Hematopoietic multipotent progenitor cell treated with erythropoietin and hydrocortisone succinate and interleukin-3 and kit ligand, for 17 days (in vitro differentiated cells): Measurements from ENCODE around the gene PCDHA1.
"Not testable (repeated sequence)": the region's sequence is repeated elsewhere in the genome, so short reads cannot be mapped to it uniquely, and the experiment has no call there.

Experiments
- DNase-seq: peaks from one replicate; pipeline ENCODE4 v3.0.0-alpha.2; 2015; ENCODE audit warnings: low spot score

PCDHA1 gene

DNA sequence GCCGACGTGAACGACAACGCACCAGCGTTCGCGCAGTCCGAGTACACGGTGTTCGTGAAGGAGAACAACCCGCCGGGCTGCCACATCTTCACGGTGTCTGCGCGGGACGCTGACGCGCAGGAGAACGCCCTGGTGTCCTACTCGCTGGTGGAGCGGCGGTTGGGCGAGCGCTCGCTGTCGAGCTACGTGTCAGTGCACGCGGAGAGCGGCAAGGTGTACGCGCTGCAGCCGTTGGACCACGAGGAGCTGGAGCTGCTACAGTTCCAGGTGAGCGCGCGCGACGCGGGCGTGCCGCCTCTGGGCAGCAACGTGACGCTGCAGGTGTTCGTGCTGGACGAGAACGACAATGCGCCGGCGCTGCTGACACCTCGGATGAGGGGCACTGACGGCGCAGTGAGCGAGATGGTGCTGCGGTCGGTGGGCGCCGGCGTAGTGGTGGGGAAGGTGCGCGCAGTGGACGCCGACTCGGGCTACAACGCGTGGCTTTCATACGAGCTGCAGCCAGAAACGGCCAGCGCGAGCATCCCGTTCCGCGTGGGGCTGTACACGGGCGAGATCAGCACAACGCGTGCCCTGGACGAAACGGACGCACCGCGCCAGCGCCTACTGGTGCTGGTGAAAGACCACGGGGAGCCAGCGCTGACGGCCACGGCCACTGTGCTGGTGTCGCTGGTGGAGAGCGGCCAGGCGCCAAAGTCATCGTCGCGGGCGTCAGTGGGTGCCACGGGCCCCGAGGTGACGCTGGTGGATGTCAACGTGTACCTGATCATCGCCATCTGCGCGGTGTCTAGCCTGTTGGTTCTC lies 64.1 kb downstream of the PCDHA1 start:
- DNase-seq, result not testable (repeated sequence)

DNA sequence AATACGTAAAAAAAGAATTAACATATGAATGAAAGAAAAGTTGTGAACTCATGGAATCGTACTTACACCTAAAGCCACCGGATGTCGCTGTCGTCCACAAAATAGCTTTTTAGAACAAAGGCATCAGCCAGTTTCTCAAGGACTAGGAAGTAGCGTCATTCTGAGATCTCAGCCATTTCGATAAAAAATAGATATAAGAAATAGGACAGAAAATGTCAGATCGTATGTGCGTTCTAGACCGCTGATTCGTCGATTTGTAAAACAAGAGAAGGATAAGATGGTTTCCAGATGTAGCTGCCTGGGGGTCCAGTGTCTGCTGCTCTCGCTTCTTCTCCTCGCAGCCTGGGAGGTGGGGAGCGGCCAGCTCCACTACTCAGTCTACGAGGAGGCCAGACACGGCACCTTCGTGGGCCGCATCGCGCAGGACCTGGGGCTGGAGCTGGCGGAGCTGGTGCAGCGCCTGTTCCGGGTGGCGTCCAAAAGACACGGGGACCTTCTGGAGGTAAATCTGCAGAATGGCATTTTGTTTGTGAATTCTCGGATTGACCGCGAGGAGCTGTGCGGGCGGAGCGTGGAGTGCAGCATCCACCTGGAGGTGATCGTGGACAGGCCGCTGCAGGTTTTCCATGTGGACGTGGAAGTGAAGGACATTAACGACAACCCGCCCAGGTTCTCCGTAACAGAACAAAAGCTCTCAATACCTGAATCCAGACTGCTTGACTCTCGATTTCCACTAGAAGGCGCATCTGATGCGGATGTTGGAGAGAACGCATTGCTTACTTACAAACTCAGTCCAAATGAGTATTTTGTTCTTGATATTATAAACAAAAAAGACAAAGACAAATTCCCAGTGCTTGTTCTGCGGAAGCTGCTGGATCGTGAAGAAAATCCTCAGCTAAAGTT lies 70.1 kb downstream of the PCDHA1 start, which contains the start of gene PCDHA10:
Gene PCDHA10 (plus strand): TSS at position 126 of the 903 bp plus-strand sequence. CDS start 152 bp downstream, at position 278.
- DNase-seq, result no peak

DNA sequence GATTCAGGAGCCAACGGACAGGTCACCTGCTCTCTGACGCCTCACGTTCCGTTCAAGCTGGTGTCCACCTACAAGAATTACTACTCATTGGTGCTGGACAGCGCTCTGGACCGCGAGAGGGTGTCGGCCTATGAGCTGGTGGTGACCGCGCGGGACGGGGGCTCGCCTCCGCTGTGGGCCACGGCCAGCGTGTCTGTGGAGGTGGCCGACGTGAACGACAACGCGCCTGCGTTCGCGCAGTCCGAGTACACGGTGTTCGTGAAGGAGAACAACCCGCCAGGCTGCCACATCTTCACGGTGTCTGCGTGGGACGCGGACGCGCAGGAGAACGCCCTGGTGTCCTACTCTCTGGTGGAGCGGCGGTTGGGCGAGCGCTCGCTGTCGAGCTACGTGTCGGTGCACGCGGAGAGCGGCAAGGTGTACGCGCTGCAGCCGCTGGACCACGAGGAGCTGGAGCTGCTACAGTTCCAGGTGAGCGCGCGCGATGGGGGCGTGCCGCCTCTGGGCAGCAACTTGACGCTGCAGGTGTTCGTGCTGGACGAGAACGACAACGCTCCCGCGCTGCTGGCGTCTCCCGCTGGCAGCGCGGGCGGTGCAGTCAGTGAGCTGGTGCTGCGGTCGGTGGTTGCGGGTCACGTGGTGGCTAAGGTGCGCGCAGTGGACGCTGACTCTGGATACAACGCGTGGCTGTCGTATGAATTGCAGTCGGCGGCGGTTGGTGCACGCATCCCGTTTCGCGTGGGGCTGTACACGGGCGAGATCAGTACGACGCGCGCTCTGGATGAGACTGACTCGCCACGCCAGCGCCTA lies 71.4 kb downstream of the PCDHA1 start:
- no peak for DNase-seq

DNA sequence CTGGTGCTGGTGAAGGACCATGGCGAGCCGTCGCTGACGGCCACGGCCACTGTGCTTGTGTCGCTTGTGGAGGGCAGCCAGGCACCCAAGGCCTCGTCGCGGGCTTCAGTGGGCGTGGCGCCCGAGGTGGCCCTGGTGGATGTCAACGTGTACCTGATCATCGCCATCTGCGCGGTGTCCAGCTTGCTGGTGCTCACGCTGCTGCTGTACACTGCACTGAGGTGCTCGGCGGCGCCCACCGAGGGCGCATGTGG lies 72.0 kb downstream of the PCDHA1 start:
- no peak for DNase-seq

DNA sequence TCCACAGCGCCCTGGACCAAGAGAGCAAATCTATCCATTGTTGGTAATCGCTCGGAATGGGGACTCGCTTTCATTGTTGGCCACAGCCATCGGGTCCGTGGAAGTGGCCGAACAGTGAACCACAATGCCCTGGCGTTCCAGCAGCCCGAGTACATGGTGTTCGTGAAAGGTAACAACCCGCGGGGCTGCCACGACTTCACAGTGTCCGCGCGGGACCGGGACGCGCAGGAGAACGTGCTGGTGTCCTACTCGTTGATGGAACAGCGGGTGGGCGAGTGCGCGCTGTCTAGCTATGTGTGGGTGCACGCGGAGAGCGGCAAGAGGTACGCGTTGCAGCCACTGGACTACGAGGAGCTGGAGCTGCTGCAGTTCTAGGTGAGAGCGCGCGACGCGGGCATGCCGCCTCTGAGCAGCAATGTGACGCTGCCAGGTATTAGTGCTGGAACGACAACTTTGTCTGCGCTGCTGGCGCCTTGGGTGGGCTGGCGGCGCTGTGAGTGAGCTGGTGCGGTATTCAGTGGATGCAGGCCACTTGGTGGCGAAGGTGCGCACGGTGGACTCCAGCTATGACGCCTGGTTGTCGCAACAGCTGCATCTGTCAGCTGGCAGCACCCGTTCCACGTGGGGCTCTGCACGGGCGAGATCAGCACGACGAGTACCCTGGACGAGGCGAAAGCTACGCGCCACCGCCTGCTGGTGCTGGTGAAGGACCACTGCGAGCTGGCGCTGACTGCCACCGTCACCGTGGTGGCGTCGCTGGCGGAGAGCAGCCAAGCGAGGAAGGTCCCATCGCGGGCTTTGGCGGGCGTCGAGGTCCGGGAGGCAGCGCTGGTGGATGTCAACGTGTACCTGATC lies 76.7 kb downstream of the PCDHA1 start:
- no peak for DNase-seq

DNA sequence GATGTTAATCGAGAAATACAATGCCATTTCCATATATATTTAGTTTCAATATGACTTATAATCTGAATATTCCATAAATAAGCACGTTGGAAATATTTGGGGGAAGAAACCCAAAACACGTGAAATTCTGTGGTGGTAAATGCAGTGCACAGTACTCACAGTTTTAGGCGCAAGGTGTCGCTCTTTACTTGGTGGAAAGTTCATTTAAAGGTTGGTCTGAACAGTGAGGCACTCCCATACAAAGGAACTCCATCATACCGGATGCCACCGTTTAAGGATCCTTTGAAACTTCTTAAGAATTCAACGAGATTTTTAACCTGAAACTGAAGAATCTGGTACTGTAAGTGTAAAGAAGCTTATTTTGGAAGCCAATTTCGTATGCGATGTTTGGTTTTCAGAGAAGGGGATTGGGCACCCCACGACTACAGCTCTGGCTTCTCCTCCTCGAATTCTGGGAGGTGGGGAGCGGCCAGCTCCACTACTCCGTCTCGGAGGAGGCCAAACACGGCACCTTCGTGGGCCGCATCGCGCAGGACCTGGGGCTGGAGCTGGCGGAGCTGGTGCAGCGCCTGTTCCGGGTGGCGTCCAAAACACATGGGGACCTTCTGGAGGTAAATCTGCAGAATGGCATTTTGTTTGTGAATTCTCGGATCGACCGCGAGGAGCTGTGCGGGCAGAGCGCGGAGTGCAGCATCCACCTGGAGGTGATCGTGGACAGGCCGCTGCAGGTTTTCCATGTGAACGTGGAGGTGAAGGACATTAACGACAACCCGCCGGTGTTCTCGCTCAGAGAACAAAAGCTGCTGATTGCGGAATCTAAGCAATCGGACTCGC lies 83.0 kb downstream of the PCDHA1 start, which contains the start of gene PCDHA11:
Gene PCDHA11 (plus strand): TSS at position 237 of the 834 bp plus-strand sequence. CDS start 147 bp downstream, at position 384.
- no peak for DNase-seq

DNA sequence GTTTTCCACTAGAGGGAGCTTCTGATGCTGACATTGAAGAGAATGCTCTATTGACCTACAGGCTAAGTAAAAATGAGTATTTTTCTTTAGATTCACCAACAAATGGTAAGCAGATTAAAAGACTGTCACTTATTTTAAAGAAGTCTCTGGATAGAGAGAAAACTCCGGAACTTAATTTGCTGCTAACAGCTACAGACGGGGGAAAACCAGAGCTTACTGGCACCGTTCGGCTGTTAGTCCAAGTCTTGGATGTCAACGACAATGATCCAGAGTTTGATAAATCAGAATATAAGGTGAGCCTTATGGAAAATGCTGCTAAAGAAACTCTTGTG lies 83.6 kb downstream of the PCDHA1 start:
- DNase-seq, result no peak

DNA sequence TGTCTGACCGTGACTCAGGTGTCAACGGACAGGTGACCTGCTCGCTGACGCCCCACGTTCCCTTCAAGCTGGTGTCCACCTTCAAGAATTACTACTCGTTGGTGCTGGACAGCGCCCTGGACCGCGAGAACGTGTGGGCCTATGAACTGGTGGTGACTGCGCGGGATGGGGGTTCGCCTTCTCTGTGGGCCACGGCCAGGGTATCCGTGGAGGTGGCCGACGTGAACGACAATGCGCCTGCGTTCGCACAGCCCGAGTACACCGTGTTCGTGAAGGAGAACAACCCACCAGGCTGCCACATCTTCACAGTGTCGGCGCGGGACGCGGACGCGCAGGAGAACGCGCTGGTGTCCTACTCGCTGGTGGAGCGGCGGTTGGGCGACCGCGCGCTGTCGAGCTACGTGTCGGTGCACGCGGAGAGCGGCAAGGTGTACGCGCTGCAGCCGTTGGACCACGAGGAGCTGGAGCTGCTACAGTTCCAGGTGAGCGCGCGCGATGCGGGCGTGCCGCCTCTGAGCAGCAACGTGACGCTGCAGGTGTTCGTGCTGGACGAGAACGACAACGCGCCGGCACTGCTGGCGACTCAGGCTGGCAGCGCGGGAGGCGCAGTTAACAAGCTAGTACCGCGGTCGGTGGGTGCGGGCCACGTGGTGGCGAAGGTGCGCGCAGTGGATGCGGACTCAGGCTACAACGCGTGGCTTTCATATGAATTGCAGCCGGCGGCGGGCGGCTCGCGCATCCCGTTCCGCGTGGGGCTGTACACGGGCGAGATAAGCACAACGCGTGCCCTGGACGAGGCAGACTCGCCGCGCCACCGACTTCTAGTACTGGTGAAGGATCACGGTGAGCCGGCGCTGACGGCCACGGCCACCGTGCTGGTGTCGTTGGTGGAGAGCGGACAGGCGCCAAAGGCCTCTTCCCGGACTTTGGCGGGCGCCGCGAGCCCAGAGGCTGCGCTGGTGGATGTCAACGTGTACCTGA lies 84.6 kb downstream of the PCDHA1 start:
- no peak for DNase-seq

DNA sequence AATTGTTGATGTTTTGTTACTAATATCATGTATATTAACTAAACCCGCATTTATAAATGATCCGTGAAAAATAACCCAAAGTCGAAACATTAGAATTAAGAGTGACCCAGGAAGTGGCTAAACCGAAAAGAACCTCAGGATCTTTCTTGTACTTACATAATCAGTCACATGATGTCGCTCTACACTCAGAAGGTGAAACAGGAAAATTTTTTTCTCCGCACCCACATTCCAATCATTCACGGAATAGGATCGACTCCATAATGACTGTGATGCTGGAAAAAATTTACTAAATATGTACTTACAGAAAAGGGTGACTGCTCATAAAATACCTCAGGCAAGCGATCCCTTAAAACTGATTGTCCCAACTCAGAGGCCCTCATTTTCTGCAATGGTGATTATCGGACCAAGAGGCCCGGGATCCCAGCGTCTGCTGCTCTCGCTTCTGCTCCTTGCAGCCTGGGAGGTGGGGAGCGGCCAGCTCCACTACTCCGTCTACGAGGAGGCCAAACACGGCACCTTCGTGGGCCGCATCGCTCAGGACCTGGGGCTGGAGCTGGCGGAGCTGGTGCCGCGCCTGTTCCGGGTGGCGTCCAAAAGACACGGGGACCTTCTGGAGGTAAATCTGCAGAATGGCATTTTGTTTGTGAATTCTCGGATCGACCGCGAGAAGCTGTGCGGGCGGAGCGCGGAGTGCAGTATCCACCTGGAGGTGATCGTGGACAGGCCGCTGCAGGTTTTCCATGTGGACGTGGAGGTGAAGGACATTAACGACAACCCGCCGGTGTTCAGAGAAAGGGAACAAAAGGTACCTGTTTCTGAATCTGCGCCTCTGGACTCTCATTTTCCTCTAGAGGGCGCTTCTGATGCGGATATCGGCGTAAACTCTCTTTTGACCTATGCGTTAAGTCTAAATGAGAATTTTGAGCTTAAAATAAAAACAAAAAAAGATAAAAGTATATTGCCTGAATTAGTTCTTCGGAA lies 89.4 kb downstream of the PCDHA1 start, which contains the start of gene PCDHA12:
Gene PCDHA12 (plus strand): TSS at position 224 of the 981 bp plus-strand sequence. CDS start 165 bp downstream, at position 389.
- no peak for DNase-seq

DNA sequence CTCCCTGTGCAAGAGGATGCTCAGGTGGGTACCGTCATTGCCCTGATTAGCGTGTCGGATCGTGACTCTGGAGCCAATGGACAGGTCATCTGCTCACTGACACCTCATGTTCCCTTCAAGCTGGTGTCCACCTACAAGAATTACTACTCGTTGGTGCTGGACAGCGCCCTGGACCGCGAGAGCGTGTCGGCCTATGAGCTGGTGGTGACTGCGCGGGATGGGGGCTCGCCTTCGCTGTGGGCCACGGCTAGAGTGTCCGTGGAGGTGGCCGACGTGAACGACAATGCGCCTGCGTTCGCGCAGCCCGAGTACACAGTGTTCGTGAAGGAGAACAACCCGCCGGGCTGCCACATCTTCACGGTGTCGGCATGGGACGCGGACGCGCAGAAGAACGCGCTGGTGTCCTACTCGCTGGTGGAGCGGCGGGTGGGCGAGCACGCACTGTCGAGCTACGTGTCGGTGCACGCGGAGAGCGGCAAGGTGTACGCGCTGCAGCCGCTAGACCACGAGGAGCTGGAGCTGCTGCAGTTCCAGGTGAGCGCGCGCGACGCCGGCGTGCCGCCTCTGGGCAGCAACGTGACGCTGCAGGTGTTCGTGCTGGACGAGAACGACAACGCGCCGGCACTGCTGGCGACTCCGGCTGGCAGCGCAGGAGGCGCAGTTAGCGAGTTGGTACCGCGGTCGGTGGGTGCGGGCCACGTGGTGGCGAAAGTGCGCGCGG lies 90.8 kb downstream of the PCDHA1 start:
- DNase-seq, result not testable (repeated sequence)

DNA sequence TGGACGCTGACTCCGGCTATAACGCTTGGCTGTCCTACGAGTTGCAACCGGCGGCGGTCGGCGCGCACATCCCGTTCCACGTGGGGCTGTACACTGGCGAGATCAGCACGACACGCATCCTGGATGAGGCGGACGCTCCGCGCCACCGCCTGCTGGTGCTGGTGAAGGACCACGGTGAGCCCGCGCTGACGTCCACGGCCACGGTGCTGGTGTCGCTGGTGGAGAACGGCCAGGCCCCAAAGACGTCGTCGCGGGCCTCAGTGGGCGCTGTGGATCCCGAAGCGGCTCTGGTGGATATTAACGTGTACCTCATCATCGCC lies 91.3 kb downstream of the PCDHA1 start:
- no peak for DNase-seq

DNA sequence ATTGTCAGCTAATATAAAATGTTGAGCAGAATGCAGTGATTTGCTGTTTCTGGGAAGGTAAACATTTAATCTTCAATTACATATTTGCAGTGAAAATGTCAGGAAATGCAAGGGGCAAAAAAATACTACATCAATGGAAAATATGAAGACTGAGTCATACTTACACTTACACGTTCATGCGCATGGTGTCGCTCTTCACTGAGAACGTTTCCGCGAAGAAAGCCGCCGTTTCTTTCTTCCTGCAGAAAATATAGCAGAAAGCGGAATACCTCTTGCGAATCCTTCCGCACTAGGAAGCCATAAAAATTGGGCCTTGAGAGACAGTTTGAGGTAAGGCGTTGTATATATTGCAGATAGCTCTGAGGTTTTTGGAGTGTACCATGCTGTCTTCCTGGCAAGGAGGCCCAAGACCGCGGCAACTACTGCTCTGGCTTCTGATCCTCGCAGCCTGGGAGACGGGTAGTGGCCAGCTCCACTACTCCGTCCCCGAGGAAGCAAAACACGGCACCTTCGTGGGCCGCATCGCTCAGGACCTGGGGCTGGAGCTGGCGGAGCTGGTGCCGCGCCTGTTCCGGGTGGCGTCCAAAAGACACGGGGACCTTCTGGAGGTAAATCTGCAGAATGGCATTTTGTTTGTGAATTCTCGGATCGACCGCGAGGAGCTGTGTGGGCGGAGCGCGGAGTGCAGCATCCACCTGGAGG lies 96.1 kb downstream of the PCDHA1 start, which contains the start of gene PCDHA13:
Gene PCDHA13 (plus strand): TSS at position 236 of the 702 bp plus-strand sequence. CDS start 145 bp downstream, at position 381.
- DNase-seq, result no peak

DNA sequence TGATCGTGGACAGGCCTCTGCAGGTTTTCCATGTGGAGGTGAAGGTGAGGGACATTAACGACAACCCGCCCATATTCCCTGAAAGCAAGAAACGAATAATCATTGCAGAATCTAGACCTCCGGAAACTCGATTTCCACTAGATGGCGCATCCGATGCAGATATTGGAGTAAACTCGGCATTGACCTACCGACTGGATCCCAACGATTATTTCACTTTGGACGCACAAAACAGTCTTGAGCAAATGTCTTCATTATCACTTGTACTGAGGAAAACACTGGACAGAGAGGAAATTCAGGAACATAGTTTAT lies 96.6 kb downstream of the PCDHA1 start:
- DNase-seq, result no peak

DNA sequence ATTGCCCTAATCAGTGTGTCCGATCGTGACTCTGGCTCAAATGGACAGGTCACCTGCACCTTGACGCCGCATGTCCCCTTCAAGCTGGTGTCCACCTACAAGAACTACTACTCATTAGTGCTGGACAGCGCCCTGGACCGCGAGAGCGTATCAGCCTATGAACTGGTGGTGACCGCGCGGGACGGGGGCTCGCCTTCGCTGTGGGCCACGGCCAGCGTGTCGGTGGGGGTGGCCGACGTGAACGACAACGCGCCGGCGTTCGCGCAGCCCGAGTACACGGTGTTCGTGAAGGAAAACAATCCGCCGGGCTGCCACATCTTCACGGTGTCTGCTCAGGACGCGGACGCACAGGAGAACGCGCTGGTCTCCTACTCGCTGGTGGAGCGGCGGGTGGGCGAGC lies 97.4 kb downstream of the PCDHA1 start:
- no peak for DNase-seq

DNA sequence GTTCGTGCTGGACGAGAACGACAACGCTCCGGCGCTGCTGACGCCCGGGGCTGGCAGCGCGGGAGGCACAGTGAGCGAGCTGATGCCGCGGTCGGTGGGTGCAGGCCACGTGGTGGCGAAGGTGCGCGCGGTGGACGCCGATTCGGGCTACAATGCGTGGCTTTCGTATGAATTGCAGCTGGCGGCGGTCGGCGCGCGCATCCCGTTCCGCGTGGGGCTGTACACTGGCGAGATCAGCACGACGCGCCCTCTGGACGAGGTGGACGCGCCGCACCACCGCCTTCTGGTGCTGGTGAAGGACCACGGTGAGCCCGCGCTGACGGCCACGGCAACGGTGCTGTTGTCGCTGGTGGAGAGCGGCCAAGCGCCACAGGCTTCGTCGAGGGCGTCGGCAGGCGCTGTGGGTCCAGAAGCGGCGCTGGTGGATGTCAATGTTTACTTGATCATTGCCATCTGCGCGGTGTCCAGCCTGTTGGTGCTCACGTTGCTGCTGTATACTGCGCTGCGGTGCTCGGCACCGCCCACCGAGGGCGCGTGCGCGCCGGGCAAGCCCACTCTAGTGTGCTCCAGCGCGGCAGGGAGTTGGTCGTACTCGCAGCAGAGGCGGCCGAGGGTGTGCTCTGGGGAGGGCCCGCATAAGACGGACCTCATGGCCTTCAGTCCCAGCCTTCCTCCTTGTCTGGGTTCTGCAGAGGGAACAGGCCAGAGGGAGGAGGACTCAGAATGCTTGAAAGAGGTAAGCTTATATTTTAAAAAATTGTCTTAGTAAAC lies 98.2 kb downstream of the PCDHA1 start:
- no peak for DNase-seq

DNA sequence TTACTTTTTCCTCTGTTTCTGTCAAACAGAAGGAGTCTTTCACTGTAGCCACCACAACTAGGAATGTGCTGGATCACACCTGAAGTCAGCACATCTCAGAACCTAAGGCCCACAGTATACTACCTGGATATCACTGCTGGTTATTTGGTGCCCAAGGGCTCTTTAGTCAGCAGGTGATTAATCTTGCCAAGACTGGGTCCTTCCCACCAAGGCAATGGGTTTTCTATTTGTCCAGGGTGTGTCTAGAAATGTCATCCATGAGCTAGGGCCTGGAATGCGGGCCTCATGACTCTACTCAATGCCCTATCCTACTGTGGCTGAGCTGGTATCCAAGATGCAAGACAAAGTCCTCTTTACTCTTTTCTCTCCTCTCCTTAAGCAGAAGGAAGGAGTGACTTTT lies 130.4 kb downstream of the PCDHA1 start:
- DNase-seq, result no peak
